ENCODE measurements around the gene TEKT1. TPM values are rescaled to one million over a fixed set of nuclear protein-coding genes. Genes with fewer than 3 reads are reported as not detected.
"Not testable (repeated sequence)": the region's sequence is repeated elsewhere in the genome, so short reads cannot be mapped to it uniquely, and the experiment has no call there.

The TEKT1 gene
- total RNA-seq, 1 experiment from 2014 or later, result not detected

GRCh38 chr17:6846138-6846537 lies 14.6 kb upstream of the TEKT1 start:
- DNase-seq (ENCODE audit: low read depth, low spot score); ATAC-seq; CTCF ChIA-PET; BruUV-seq (replicated peaks); H3K4me1 ChIP-seq (ENCODE audit: control insufficient read depth, insufficient read depth, low read length); H3K27ac ChIP-seq (ENCODE audit: low read length); intact Hi-C loops (cut with micrococcal nuclease; ENCODE audit: unreplicated experiment); POLR2A ChIA-PET; H3K36me3 ChIP-seq (ENCODE audit: control insufficient read depth, insufficient read depth, low read length); H3K4me3 ChIP-seq (ENCODE audit: low read depth in 2 of 2, low read length in 2 of 2); H3K9me3 ChIP-seq (ENCODE audit: control insufficient read depth, insufficient read depth, low read depth, low read length); H3K27me3 ChIP-seq (ENCODE audit: control insufficient read depth, insufficient read depth, low read length); in situ Hi-C loops (cut with HindIII; ENCODE audit: low pct_unique_long_range_greater_than_20kb, low sequenced_read_pairs): not testable (repeated sequence)

- in situ Hi-C loops (cut with HindIII; ENCODE audit: low pct_unique_long_range_greater_than_20kb, low sequenced_read_pairs); H3K27ac ChIP-seq (ENCODE audit: low read length); H3K4me1 ChIP-seq (ENCODE audit: control insufficient read depth, insufficient read depth, low read length); H3K27me3 ChIP-seq (ENCODE audit: control insufficient read depth, insufficient read depth, low read length); H3K36me3 ChIP-seq (ENCODE audit: control insufficient read depth, insufficient read depth, low read length); H3K4me3 ChIP-seq (ENCODE audit: low read depth in 2 of 2, low read length in 2 of 2); ATAC-seq; POLR2A ChIA-PET; DNase-seq (ENCODE audit: low read depth, low spot score); BruUV-seq (replicated peaks); H3K9me3 ChIP-seq (ENCODE audit: control insufficient read depth, insufficient read depth, low read depth, low read length); intact Hi-C loops (cut with micrococcal nuclease; ENCODE audit: unreplicated experiment): not testable (repeated sequence)
- CTCF ChIA-PET, result interaction anchor here (1.7 to 2.0 kb wide), 2 partner anchors 67 to 160 kb away, joined by 5 to 10 read pairs; no protein-coding TSS in a partner anchor
These were observed 12.9 kb upstream of the TEKT1 start for GRCh38 chr17:6844406-6844805.

GRCh38 chr17:6843241-6843880 lies 11.8 kb upstream of the TEKT1 start:
- in situ Hi-C loops (cut with HindIII; ENCODE audit: low pct_unique_long_range_greater_than_20kb, low sequenced_read_pairs), result no loop called here
- no TSS peak for BruUV-seq (replicated peaks)
- CTCF ChIA-PET, result interaction anchor here (0.5 to 2.0 kb wide), 7 partner anchors 25 to 604 kb away, joined by 3 to 10 read pairs (median 5); partner anchors contain the start of gene MED31

GRCh38 chr17:6841769-6842168 lies 10.2 kb upstream of the TEKT1 start:
- H3K4me3 ChIP-seq (ENCODE audit: low read depth in 2 of 2, low read length in 2 of 2); POLR2A ChIA-PET; intact Hi-C loops (cut with micrococcal nuclease; ENCODE audit: unreplicated experiment); DNase-seq (ENCODE audit: low read depth, low spot score); H3K27me3 ChIP-seq (ENCODE audit: control insufficient read depth, insufficient read depth, low read length); in situ Hi-C loops (cut with HindIII; ENCODE audit: low pct_unique_long_range_greater_than_20kb, low sequenced_read_pairs); H3K9me3 ChIP-seq (ENCODE audit: control insufficient read depth, insufficient read depth, low read depth, low read length); CTCF ChIA-PET; H3K4me1 ChIP-seq (ENCODE audit: control insufficient read depth, insufficient read depth, low read length); BruUV-seq (replicated peaks); H3K36me3 ChIP-seq (ENCODE audit: control insufficient read depth, insufficient read depth, low read length); ATAC-seq; H3K27ac ChIP-seq (ENCODE audit: low read length): not testable (repeated sequence)

More at GRCh38 chr17:6843241-6843880, 11.8 kb upstream of the TEKT1 start:
- DNase-seq (ENCODE audit: low read depth, low spot score) (peak; percentile 25), ATAC-seq (no peak)
- Histone ChIP-seq H3K27me3 (ENCODE audit: control insufficient read depth, insufficient read depth, low read length) (peaks cover 9% of the 10 kb centered on the region), H3K27ac (ENCODE audit: low read length) (no peak overlapping the region), H3K4me1 (ENCODE audit: control insufficient read depth, insufficient read depth, low read length) (no peaks in the 10 kb centered on the region), H3K9me3 (ENCODE audit: control insufficient read depth, insufficient read depth, low read depth, low read length) (no peaks in the 10 kb centered on the region), H3K4me3 (ENCODE audit: low read depth in 2 of 2, low read length in 2 of 2) (no peak overlapping the region), H3K36me3 (ENCODE audit: control insufficient read depth, insufficient read depth, low read length) (no peaks in the 10 kb centered on the region)
- POLR2A ChIA-PET, result interaction anchor here (0.6 kb wide), 1 partner anchor 32 kb away, joined by 3 read pairs; no protein-coding TSS in a partner anchor
- TF ChIP-seq CTCF (IDR thresholded peaks at IDR 0.05) (peak; percentile 63; the same call in 1 of the 2 replicates), POLR2AphosphoS5 (IDR thresholded peaks at IDR 0.05; ENCODE audit: low read depth, low read length) (no peak), REST (IDR thresholded peaks at IDR 0.05; ENCODE audit: insufficient read depth in 1 of 2, low read depth in 2 of 2, low read length in 1 of 2) (no peak)
- intact Hi-C loops (cut with micrococcal nuclease; ENCODE audit: unreplicated experiment), result no loop called here
